ENCODE measurements around the gene SORCS2. TPM values are rescaled to one million over a fixed set of nuclear protein-coding genes. Genes with fewer than 3 reads are reported as not detected.

Gene SORCS2
- total RNA-seq, 6 donors from 2014 or later, result 2.2 to 28.3 (median 7.2) TPM

- DNase-seq, result no peak
- no peak overlapping the region for H3K27ac ChIP-seq
- no peaks in the 10 kb centered on the region for H3K36me3 ChIP-seq
- H3K4me1 ChIP-seq, result no peaks in the 10 kb centered on the region
- no peak for TF ChIP-seq POLR2AphosphoS5 (IDR thresholded peaks at IDR 0.05)
- TF ChIP-seq CTCF (IDR thresholded peaks at IDR 0.05), result no peak
- no peak for TF ChIP-seq EP300 (IDR thresholded peaks at IDR 0.05)
- no peak for TF ChIP-seq POLR2A (IDR thresholded peaks at IDR 0.05)
- ATAC-seq (ENCODE audit: low FRiP score in 2 of 2), result no peak
- no peak overlapping the region for H3K4me3 ChIP-seq
- 83 to 84% methylated on average over 14 to 15 of the region's 15 CpGs for WGBS, 2 donors
- H3K9me3 ChIP-seq, result no peaks in the 10 kb centered on the region
- H3K27me3 ChIP-seq, result no peaks in the 10 kb centered on the region
Measured at GRCh38 chr4:7289589-7289988, 97.3 kb downstream of the SORCS2 start.

DNA sequence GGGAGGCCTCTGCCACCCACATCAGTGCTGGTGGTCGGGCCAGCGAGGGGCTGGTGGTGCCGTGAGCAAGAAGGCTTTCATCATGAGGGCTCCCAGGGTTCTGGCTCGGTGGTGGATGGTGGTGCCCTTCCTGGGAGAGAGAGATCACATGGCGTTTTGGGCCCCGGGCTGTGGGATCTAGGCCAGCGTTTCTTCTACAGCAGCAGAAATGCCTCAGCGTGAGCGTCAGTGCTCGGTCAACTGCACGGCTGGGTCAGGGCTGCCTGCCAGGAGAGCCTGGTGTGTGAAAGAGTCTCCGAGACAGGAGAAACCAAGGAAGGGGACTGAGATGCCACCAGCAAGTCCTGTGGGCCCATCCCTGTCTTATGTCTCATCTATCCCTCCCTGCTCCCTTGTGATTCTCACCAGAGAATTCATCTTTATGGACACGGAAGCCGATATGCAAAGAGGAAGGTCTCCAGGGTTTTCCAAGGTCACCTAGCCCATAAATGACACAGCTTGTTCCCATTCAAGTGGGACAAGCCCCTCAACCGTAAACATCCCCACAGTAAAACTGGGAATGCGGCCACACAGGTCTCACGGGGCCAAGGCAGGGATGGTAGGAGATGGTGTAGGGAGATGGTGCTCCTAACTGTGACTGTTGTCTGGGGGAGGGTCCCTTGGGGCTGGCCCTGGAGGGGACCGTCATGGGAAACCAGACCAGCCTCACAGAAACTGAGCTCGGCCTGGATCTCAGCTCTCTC lies 99.2 kb downstream of the SORCS2 start:
- no peaks in the 10 kb centered on the region for H3K27me3 ChIP-seq
- H3K4me3 ChIP-seq, result no peak overlapping the region
- H3K36me3 ChIP-seq, result no peaks in the 10 kb centered on the region
- H3K9me3 ChIP-seq, result no peaks in the 10 kb centered on the region
- TF ChIP-seq EP300 (IDR thresholded peaks at IDR 0.05) (no peak), CTCF (IDR thresholded peaks at IDR 0.05) (no peak), POLR2A (IDR thresholded peaks at IDR 0.05) (no peak), POLR2AphosphoS5 (IDR thresholded peaks at IDR 0.05) (no peak)
- H3K4me1 ChIP-seq, result peaks cover 0 to 8% (median 2%) of the 10 kb centered on the region in 4 donors
- no peak for ATAC-seq (ENCODE audit: low FRiP score in 2 of 2)
- no peak for DNase-seq
- WGBS, 2 donors, result 69 to 72% methylated on average over 14 to 19 of the region's 19 CpGs
- H3K27ac ChIP-seq, result no peak overlapping the region

DNA sequence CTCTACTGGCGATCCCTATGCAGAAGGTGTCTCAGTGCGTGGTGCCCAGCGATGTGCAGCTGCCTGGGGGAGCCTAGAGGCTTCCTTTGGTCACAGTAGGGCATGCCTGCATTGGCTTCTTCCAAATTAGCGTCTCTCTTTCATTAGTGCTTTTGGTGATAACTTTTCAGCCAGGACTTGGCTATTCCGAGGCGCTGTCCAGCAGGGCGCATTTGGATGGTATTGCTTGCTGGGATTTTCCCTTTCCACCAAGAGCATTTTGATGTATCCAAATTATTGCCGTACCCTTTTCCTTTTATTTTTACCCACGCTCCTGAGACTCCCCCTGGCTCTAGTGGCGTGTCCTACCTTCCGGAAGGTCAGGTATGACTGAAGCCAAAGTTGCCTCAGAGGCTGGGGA lies 101.4 kb downstream of the SORCS2 start:
- Histone ChIP-seq H3K4me1 (peaks cover 0 to 8% (median 2%) of the 10 kb centered on the region in 4 donors), H3K36me3 (no peaks in the 10 kb centered on the region), H3K4me3 (no peak overlapping the region), H3K9me3 (no peaks in the 10 kb centered on the region), H3K27ac (no peak overlapping the region), H3K27me3 (no peaks in the 10 kb centered on the region)
- DNase-seq (no peak), ATAC-seq (ENCODE audit: low FRiP score in 2 of 2) (no peak)
- no peak for TF ChIP-seq POLR2A (IDR thresholded peaks at IDR 0.05)
- no peak for TF ChIP-seq CTCF (IDR thresholded peaks at IDR 0.05)
- no peak for TF ChIP-seq POLR2AphosphoS5 (IDR thresholded peaks at IDR 0.05)
- TF ChIP-seq EP300 (IDR thresholded peaks at IDR 0.05), result no peak
- WGBS, 2 donors, result 89 to 97% methylated on average over 11 of the region's 11 CpGs

- DNase-seq, result no peak
- ATAC-seq (ENCODE audit: low FRiP score in 2 of 2), result no peak
Measured at GRCh38 chr4:7294176-7294756, 101.9 kb downstream of the SORCS2 start.

More at GRCh38 chr4:7294176-7294756, 101.9 kb downstream of the SORCS2 start:
- Histone ChIP-seq H3K36me3 (no peaks in the 10 kb centered on the region), H3K4me1 (peaks cover 0 to 8% (median 2%) of the 10 kb centered on the region in 4 donors), H3K27me3 (no peaks in the 10 kb centered on the region), H3K4me3 (no peak overlapping the region), H3K9me3 (no peaks in the 10 kb centered on the region), H3K27ac (no peak overlapping the region)
- TF ChIP-seq POLR2AphosphoS5 (IDR thresholded peaks at IDR 0.05), result no peak
- no peak for TF ChIP-seq CTCF (IDR thresholded peaks at IDR 0.05)
- TF ChIP-seq EP300 (IDR thresholded peaks at IDR 0.05), result no peak
- no peak for TF ChIP-seq POLR2A (IDR thresholded peaks at IDR 0.05)
- 78 to 84% methylated on average over 7 of the region's 7 CpGs for WGBS, 2 donors
